H1 (cell line): ENCODE results near the gene POFUT2. TPM values are rescaled to one million over a fixed set of nuclear protein-coding genes. Genes with fewer than 3 reads are reported as not detected.

ENCODE experiments used
- CTCF ChIA-PET: fragments of 300-600 bp; sonication (Branson Sonifier 250); formaldehyde crosslinking; loops from one replicate; lab custom pipeline; 2021; ENCODE audit not compliant: partially characterized antibody; lab: Charles Lee
- POLR2A ChIA-PET: fragments of 300-600 bp; sonication (Branson Sonifier 250); formaldehyde crosslinking; loops from one replicate; lab custom pipeline; 2021; ENCODE audit warnings: inconsistent platforms; ENCODE audit not compliant: partially characterized antibody; lab: Charles Lee
- DNase-seq, 2 experiments: peaks; one replicate each; pipeline versions ENCODE4 v3.0.0 to v3.0.0-alpha.2; 2010 to 2022; ENCODE audit warnings: low spot score in 2 of 2, low read depth in 1 of 2, mixed read lengths in 1 of 2
- FAIRE-seq: peaks from 2 replicates; lab custom pipeline; 2011; peaks lifted over from hg19 to GRCh38; lab: Jason Lieb, UNC
- H2AFZ ChIP-seq: 2 replicates; pipeline ENCODE4 v1.8.1; 2012; ENCODE audit warnings: low read length, inconsistent platforms
- H2AK5ac ChIP-seq: 2 replicates; pipeline ENCODE4 v1.6.1; 2013; ENCODE audit warnings: low read depth, low read length
- H2BK120ac ChIP-seq: replicated peaks from 2 replicates; pipeline ENCODE3; 2013; ENCODE audit warnings: low read depth, low read length, inconsistent platforms
- H2BK12ac ChIP-seq: 2 replicates; pipeline ENCODE4 v1.6.1; 2013; ENCODE audit warnings: low read depth, low read length
- H2BK15ac ChIP-seq: 2 replicates; pipeline ENCODE4 v1.6.1; 2013; ENCODE audit warnings: low read length
- H2BK20ac ChIP-seq: 2 replicates; pipeline ENCODE4 v1.6.1; 2013; ENCODE audit warnings: low read length
- H2BK5ac ChIP-seq: 2 replicates; pipeline ENCODE4 v1.6.1; 2013; ENCODE audit warnings: low read depth, low read length
- H3K14ac ChIP-seq: 2 replicates; pipeline ENCODE4 v1.6.1; 2013; ENCODE audit warnings: inconsistent platforms; ENCODE audit not compliant: insufficient read length
- H3K18ac ChIP-seq: 2 replicates; pipeline ENCODE4 v1.6.1; 2013; ENCODE audit warnings: low read length; ENCODE audit errors: extremely low read depth
- H3K23ac ChIP-seq: 2 replicates; pipeline ENCODE4 v1.6.1; 2013; ENCODE audit warnings: inconsistent platforms; ENCODE audit not compliant: insufficient read length
- H3K23me2 ChIP-seq: 2 replicates; pipeline ENCODE4 v1.6.1; 2013; ENCODE audit warnings: low read depth, low read length
- H3K27ac ChIP-seq: 2 replicates; pipeline ENCODE4 v1.6.1; 2011; ENCODE audit warnings: low read depth, low read length, inconsistent platforms
- H3K27me3 ChIP-seq, 4 experiments: replicated peaks in 1 of 4; 1 replicate in 1 of 4; 2 replicates in 3 of 4; pipeline versions ENCODE4 v1.6.1 to v1.8.1; 2011 to 2013; ENCODE audit warnings: low read length in 3 of 4, mild to moderate bottlenecking in 3 of 4, inconsistent platforms in 2 of 4, mixed read lengths in 2 of 4, moderate library complexity in 1 of 4; ENCODE audit not compliant: control insufficient read depth in 3 of 4, insufficient read depth in 3 of 4; ENCODE audit errors: extremely low read depth in 1 of 4
- H3K36me3 ChIP-seq, 4 experiments: 2 replicates each; pipeline versions ENCODE4 v1.6.1 to v1.8.1; 2011 to 2013; ENCODE audit warnings: mild to moderate bottlenecking in 4 of 4, low read length in 3 of 4, moderate library complexity in 2 of 4, control low read depth in 1 of 4, inconsistent platforms in 1 of 4; ENCODE audit not compliant: insufficient read depth in 4 of 4, control insufficient read depth in 2 of 4
- H3K4ac ChIP-seq: replicated peaks from 2 replicates; pipeline ENCODE3; 2013; ENCODE audit warnings: low read length, low read depth, mixed read lengths, inconsistent platforms; ENCODE audit not compliant: insufficient read length
- H3K4me1 ChIP-seq, 4 experiments: replicated peaks in 1 of 4; 1 replicate in 1 of 4; 2 replicates in 3 of 4; pipeline versions ENCODE4 v1.6.1 to v1.8.1; 2011 to 2013; ENCODE audit warnings: low read length in 3 of 4, inconsistent platforms in 2 of 4, mixed read lengths in 1 of 4; ENCODE audit not compliant: insufficient read depth in 4 of 4, control insufficient read depth in 3 of 4
- H3K4me2 ChIP-seq, 2 experiments: 2 replicates each; pipeline versions ENCODE4 v1.6.1 to v1.8.1; 2011 to 2013; ENCODE audit warnings: low read depth in 2 of 2, low read length in 2 of 2, control low read depth in 1 of 2, inconsistent platforms in 1 of 2, mild to moderate bottlenecking in 1 of 2; ENCODE audit not compliant: insufficient read depth in 1 of 2
- H3K4me3 ChIP-seq, 4 experiments: fragments of 200-600, 300-600 bp in 1 of 4; sonication (generic), shearing (Covaris generic), sonication (Bioruptor Twin) in 1 of 4; 2 replicates each; pipeline versions ENCODE4 v1.5.1 to v1.8.1; 2011 to 2016; ENCODE audit warnings: low read length in 4 of 4, low read depth in 3 of 4, control low read depth in 2 of 4, inconsistent platforms in 2 of 4, mild to moderate bottlenecking in 2 of 4, mixed read lengths in 1 of 4, moderate library complexity in 1 of 4; ENCODE audit not compliant: insufficient read depth in 2 of 4; ENCODE audit errors: extremely low read depth in 1 of 4
- H3K56ac ChIP-seq: replicated peaks from 2 replicates; pipeline ENCODE3; 2013; ENCODE audit warnings: low read depth, mild to moderate bottlenecking, mixed read lengths, low read length, inconsistent platforms; ENCODE audit not compliant: insufficient read length
- H3K79me1 ChIP-seq: 2 replicates; pipeline ENCODE4 v1.6.1; 2013; ENCODE audit warnings: low read depth, low read length, control low read depth
- H3K79me2 ChIP-seq, 2 experiments: 2 replicates each; pipeline versions ENCODE4 v1.6.1 to v1.8.1; 2012 to 2013; ENCODE audit warnings: low read length in 2 of 2, mild to moderate bottlenecking in 2 of 2, inconsistent platforms in 1 of 2; ENCODE audit not compliant: insufficient read depth in 2 of 2, control insufficient read depth in 1 of 2
- H3K9ac ChIP-seq, 4 experiments: replicated peaks in 1 of 4; 1 replicate in 1 of 4; 2 replicates in 3 of 4; pipeline versions ENCODE4 v1.6.1 to v1.8.1; 2011 to 2013; ENCODE audit warnings: low read depth in 3 of 4, low read length in 3 of 4, control low read depth in 2 of 4, mild to moderate bottlenecking in 2 of 4, moderate library complexity in 2 of 4, inconsistent platforms in 1 of 4; ENCODE audit errors: extremely low read depth in 1 of 4
- H3K9me3 ChIP-seq, 2 experiments: 2 replicates each; pipeline versions ENCODE4 v1.6.1 to v1.8.1; 2012 to 2013; ENCODE audit warnings: mild to moderate bottlenecking in 2 of 2, moderate library complexity in 2 of 2, control low read depth in 1 of 2, inconsistent platforms in 1 of 2, low read depth in 1 of 2, low read length in 1 of 2, mixed read lengths in 1 of 2; ENCODE audit not compliant: insufficient read depth in 2 of 2
- H4K20me1 ChIP-seq, 2 experiments: replicated peaks in 1 of 2; 2 replicates each; pipeline versions ENCODE3 to v1.8.1; 2011 to 2013; ENCODE audit warnings: inconsistent platforms in 2 of 2, low read length in 2 of 2, mild to moderate bottlenecking in 1 of 2; ENCODE audit not compliant: insufficient read depth in 2 of 2, control insufficient read depth in 1 of 2
- H4K5ac ChIP-seq: 2 replicates; pipeline ENCODE4 v1.6.1; 2013; ENCODE audit warnings: low read length, low read depth, mixed read lengths, inconsistent platforms; ENCODE audit not compliant: insufficient read length
- H4K8ac ChIP-seq: 2 replicates; pipeline ENCODE4 v1.8.0; 2013; ENCODE audit warnings: mild to moderate bottlenecking, moderate library complexity, low read length, inconsistent platforms; ENCODE audit not compliant: insufficient read depth; ENCODE audit errors: extremely low read depth
- H4K91ac ChIP-seq: replicated peaks from 2 replicates; pipeline ENCODE3; 2013; ENCODE audit warnings: low read length, mixed read lengths, inconsistent platforms; ENCODE audit not compliant: insufficient read length
- E2F6 ChIP-seq: IDR thresholded peaks from 2 replicates; pipeline ENCODE4 v1.6.1; 2012; ENCODE audit warnings: inconsistent platforms
- MAX ChIP-seq: IDR thresholded peaks from 2 replicates; pipeline ENCODE4 v1.6.1; 2012; ENCODE audit warnings: inconsistent platforms
- SIN3A ChIP-seq, 2 experiments: IDR thresholded peaks in 1 of 2; conservative IDR thresholded peaks in 1 of 2; 2 replicates each; pipeline ENCODE4 v1.6.1; 2011 to 2012; ENCODE audit warnings: low read length in 2 of 2, improper control_type of control experiment in 1 of 2, low read depth in 1 of 2, mild to moderate bottlenecking in 1 of 2
- WGBS, 2 experiments: shearing (Covaris generic) in 1 of 2; methylation state at CpG; one replicate each; pipeline versions ENCODE4 v1.1.6 to v1.1.7; 2013 to 2015; ENCODE audit warnings: low lambda C conversion rate in 2 of 2, mixed read lengths in 2 of 2, inconsistent platforms in 1 of 2, low coverage in 1 of 2, missing lambda C conversion rate in 1 of 2; ENCODE audit not compliant: insufficient replicate concordance in 2 of 2, insufficient coverage in 1 of 2, insufficient read length in 1 of 2; ENCODE audit errors: extremely low coverage in 1 of 2, missing lambda C conversion rate in 1 of 2; 5-methylcytosine and 5-hydroxymethylcytosine counted together
- polyA plus RNA-seq, 7 experiments: library from polyadenylated mRNA; depleted of rRNA in 3 of 7; stranded (reverse) in 5 of 7; unstranded in 2 of 7; fragments of >200 nt in 5 of 7; fragments of 200-250 nt in 2 of 7; gene quantifications; 1 replicate in 5 of 7; 2 replicates in 1 of 7; 4 replicates in 1 of 7; pipeline versions ENCODE4 v1.2.1 to v1.2.3, GENCODE V29; 2011 to 2013; ENCODE audit warnings: missing spikeins in 2 of 7, mixed read lengths in 2 of 7
- total RNA-seq: library from RNA; stranded (reverse); fragmentation: NEBNext Ultra II Directional; extraction: Animal tissue kit (Norgen Biotek cat#: 25700); gene quantifications from 2 replicates; pipeline ENCODE4 v1.2.1, GENCODE V29; 2021

POFUT2 gene
- total and polyA plus RNA-seq, 2 of the 8 experiments (the other 6 are each of a cell fraction or from before 2014, with no cell fraction given): 13.7 to 32.1 TPM

- H3K36me3 ChIP-seq: no peaks in the 10 kb centered on the region
- no peak overlapping the region for H3K14ac ChIP-seq
- H3K9ac ChIP-seq: no peak overlapping the region
- POLR2A ChIA-PET: no interaction called here
- H3K56ac ChIP-seq: no peak overlapping the region
- no peak overlapping the region for H4K91ac ChIP-seq
- H3K23ac ChIP-seq: no peak overlapping the region
- peak overlapping the region; percentile 16; the same call in 1 of the 2 replicates for H4K8ac ChIP-seq
- H4K20me1 ChIP-seq: peaks cover 0 to 3% of the 10 kb centered on the region in 2 experiments
- no peak overlapping the region for H2BK20ac ChIP-seq
- no peak overlapping the region for H3K4ac ChIP-seq
- H2BK12ac ChIP-seq: peak overlapping the region; percentile 50; the same call in 1 of the 2 replicates
- WGBS, 2 experiments: 93% methylated on average over 16 of the region's 18 CpGs; no CpG with 5 or more reads in 1 of the 2 experiments
- no peaks in the 10 kb centered on the region for H3K79me1 ChIP-seq
- TF ChIP-seq MAX: peak; percentile 57
- no peak for TF ChIP-seq SIN3A (conservative IDR thresholded peaks at IDR 0.05 in 1 of 2, IDR thresholded peaks at IDR 0.05 in 1 of 2; ENCODE audit: low read depth in 1 of 2, low read length in 2 of 2)
- peak; percentile 70; the same call in 1 of the 2 replicates for TF ChIP-seq E2F6
- DNase-seq (no peak), FAIRE-seq (no peak)
- H3K4me3 ChIP-seq: no peak overlapping the region
- H4K5ac ChIP-seq: no peak overlapping the region
- no peaks in the 10 kb centered on the region; a peak in 1 of 7 replicates for H3K27me3 ChIP-seq
- no peak overlapping the region for H3K27ac ChIP-seq
- CTCF ChIA-PET: interaction anchor here (0.6 to 4.0 kb wide), 6 partner anchors 13 to 134 kb away, joined by 3 to 24 read pairs (median 5); no protein-coding TSS in a partner anchor
- no peaks in the 10 kb centered on the region for H3K9me3 ChIP-seq
- no peaks in the 10 kb centered on the region for H3K79me2 ChIP-seq
- H2AFZ ChIP-seq: no peak overlapping the region
- no peak overlapping the region for H2BK15ac ChIP-seq
- no peak overlapping the region for H3K4me2 ChIP-seq
- H3K23me2 ChIP-seq: peaks cover 4% of the 10 kb centered on the region; the same call in 1 of the 2 replicates
- H2AK5ac ChIP-seq: no peak overlapping the region
- no peak overlapping the region for H3K18ac ChIP-seq
- peaks cover 0 to 6% (median 1%) of the 10 kb centered on the region in 4 experiments; a peak in 4 of 7 replicates for H3K4me1 ChIP-seq
- H2BK120ac ChIP-seq: no peak overlapping the region
- H2BK5ac ChIP-seq: no peak overlapping the region
Measured at GRCh38 chr21:45306453-45306831, 18.7 kb upstream of the POFUT2 start.
